ENCODE data around the gene PANK2.

The PANK2 gene

GRCh38 chr20:3919352-3919751 is 30.2 kb downstream of the PANK2 start:
- no peaks in the 10 kb centered on the region for H3K9me3 ChIP-seq (ENCODE audit: control insufficient read depth, insufficient read depth, low read length)
- H3K4me1 ChIP-seq (ENCODE audit: control insufficient read depth, insufficient read depth, low read length) = no peaks in the 10 kb centered on the region
- H3K36me3 ChIP-seq (ENCODE audit: control insufficient read depth, insufficient read depth, low read length) = peaks cover 94% of the 10 kb centered on the region
- H3K27ac ChIP-seq (ENCODE audit: low read depth, low read length) = no peak overlapping the region
- H3K9ac ChIP-seq (ENCODE audit: low read depth, low read length) = no peak overlapping the region
- H3K27me3 ChIP-seq (ENCODE audit: control insufficient read depth, insufficient read depth, low read length) = no peaks in the 10 kb centered on the region
- H3K4me3 ChIP-seq (ENCODE audit: low read depth, low read length) = no peak overlapping the region

GRCh38 chr20:3922223-3922982 is 33.2 kb downstream of the PANK2 start:
- Histone ChIP-seq H3K36me3 (ENCODE audit: control insufficient read depth, insufficient read depth, low read length) (peaks cover 77% of the 10 kb centered on the region), H3K4me3 (ENCODE audit: low read depth, low read length) (no peak overlapping the region), H3K27ac (ENCODE audit: low read depth, low read length) (no peak overlapping the region)

GRCh38 chr20:3922983-3923339 is 33.8 kb downstream of the PANK2 start:
- Histone ChIP-seq H3K4me3 (ENCODE audit: low read depth, low read length) (no peak overlapping the region), H3K9ac (ENCODE audit: low read depth, low read length) (no peak overlapping the region), H3K9me3 (ENCODE audit: control insufficient read depth, insufficient read depth, low read length) (no peaks in the 10 kb centered on the region), H3K36me3 (ENCODE audit: control insufficient read depth, insufficient read depth, low read length) (peaks cover 73% of the 10 kb centered on the region), H3K27me3 (ENCODE audit: control insufficient read depth, insufficient read depth, low read length) (no peaks in the 10 kb centered on the region), H3K4me1 (ENCODE audit: control insufficient read depth, insufficient read depth, low read length) (peaks cover 13% of the 10 kb centered on the region), H3K27ac (ENCODE audit: low read depth, low read length) (no peak overlapping the region)

More at GRCh38 chr20:3922223-3922982, 33.2 kb downstream of the PANK2 start:
- Histone ChIP-seq H3K9ac (ENCODE audit: low read depth, low read length) (no peak overlapping the region), H3K4me1 (ENCODE audit: control insufficient read depth, insufficient read depth, low read length) (peaks cover 11% of the 10 kb centered on the region), H3K27me3 (ENCODE audit: control insufficient read depth, insufficient read depth, low read length) (no peaks in the 10 kb centered on the region), H3K9me3 (ENCODE audit: control insufficient read depth, insufficient read depth, low read length) (no peaks in the 10 kb centered on the region)

GRCh38 chr20:3923818-3924217 is 34.6 kb downstream of the PANK2 start:
- Histone ChIP-seq H3K9ac (ENCODE audit: low read depth, low read length) (no peak overlapping the region), H3K36me3 (ENCODE audit: control insufficient read depth, insufficient read depth, low read length) (peaks cover 64% of the 10 kb centered on the region)

GRCh38 chr20:3924304-3925112 is 35.3 kb downstream of the PANK2 start:
- H3K4me3 ChIP-seq (ENCODE audit: low read depth, low read length) = no peak overlapping the region
- H3K9ac ChIP-seq (ENCODE audit: low read depth, low read length) = no peak overlapping the region

More at GRCh38 chr20:3923818-3924217, 34.6 kb downstream of the PANK2 start:
- Histone ChIP-seq H3K9me3 (ENCODE audit: control insufficient read depth, insufficient read depth, low read length) (no peaks in the 10 kb centered on the region), H3K4me3 (ENCODE audit: low read depth, low read length) (no peak overlapping the region), H3K4me1 (ENCODE audit: control insufficient read depth, insufficient read depth, low read length) (peaks cover 13% of the 10 kb centered on the region), H3K27me3 (ENCODE audit: control insufficient read depth, insufficient read depth, low read length) (no peaks in the 10 kb centered on the region), H3K27ac (ENCODE audit: low read depth, low read length) (no peak overlapping the region)

GRCh38 chr20:3925113-3925695 is 36.0 kb downstream of the PANK2 start:
- no peak overlapping the region for H3K9ac ChIP-seq (ENCODE audit: low read depth, low read length)
- peaks cover 13% of the 10 kb centered on the region for H3K4me1 ChIP-seq (ENCODE audit: control insufficient read depth, insufficient read depth, low read length)
- H3K4me3 ChIP-seq (ENCODE audit: low read depth, low read length) = no peak overlapping the region
- H3K27me3 ChIP-seq (ENCODE audit: control insufficient read depth, insufficient read depth, low read length) = no peaks in the 10 kb centered on the region
- peaks cover 50% of the 10 kb centered on the region for H3K36me3 ChIP-seq (ENCODE audit: control insufficient read depth, insufficient read depth, low read length)
- H3K9me3 ChIP-seq (ENCODE audit: control insufficient read depth, insufficient read depth, low read length) = no peaks in the 10 kb centered on the region
- H3K27ac ChIP-seq (ENCODE audit: low read depth, low read length) = no peak overlapping the region

More at GRCh38 chr20:3924304-3925112, 35.3 kb downstream of the PANK2 start:
- H3K27me3 ChIP-seq (ENCODE audit: control insufficient read depth, insufficient read depth, low read length) = no peaks in the 10 kb centered on the region
- H3K9me3 ChIP-seq (ENCODE audit: control insufficient read depth, insufficient read depth, low read length) = no peaks in the 10 kb centered on the region
- H3K36me3 ChIP-seq (ENCODE audit: control insufficient read depth, insufficient read depth, low read length) = peaks cover 57% of the 10 kb centered on the region
- no peak overlapping the region for H3K27ac ChIP-seq (ENCODE audit: low read depth, low read length)
- peaks cover 13% of the 10 kb centered on the region for H3K4me1 ChIP-seq (ENCODE audit: control insufficient read depth, insufficient read depth, low read length)

- Histone ChIP-seq H3K4me3 (ENCODE audit: low read depth, low read length) (no peak overlapping the region), H3K27ac (ENCODE audit: low read depth, low read length) (no peak overlapping the region), H3K27me3 (ENCODE audit: control insufficient read depth, insufficient read depth, low read length) (no peaks in the 10 kb centered on the region), H3K36me3 (ENCODE audit: control insufficient read depth, insufficient read depth, low read length) (peaks cover 42% of the 10 kb centered on the region), H3K9me3 (ENCODE audit: control insufficient read depth, insufficient read depth, low read length) (no peaks in the 10 kb centered on the region), H3K9ac (ENCODE audit: low read depth, low read length) (no peak overlapping the region), H3K4me1 (ENCODE audit: control insufficient read depth, insufficient read depth, low read length) (peaks cover 13% of the 10 kb centered on the region)
These were observed 36.9 kb downstream of the PANK2 start for GRCh38 chr20:3925899-3926638.

GRCh38 chr20:3927486-3928291 is 38.5 kb downstream of the PANK2 start:
- no peak overlapping the region for H3K9ac ChIP-seq (ENCODE audit: low read depth, low read length)
- no peak overlapping the region for H3K4me3 ChIP-seq (ENCODE audit: low read depth, low read length)
- H3K27me3 ChIP-seq (ENCODE audit: control insufficient read depth, insufficient read depth, low read length) = no peaks in the 10 kb centered on the region
- H3K9me3 ChIP-seq (ENCODE audit: control insufficient read depth, insufficient read depth, low read length) = no peaks in the 10 kb centered on the region
- no peak overlapping the region for H3K27ac ChIP-seq (ENCODE audit: low read depth, low read length)
- H3K4me1 ChIP-seq (ENCODE audit: control insufficient read depth, insufficient read depth, low read length) = peaks cover 13% of the 10 kb centered on the region
- H3K36me3 ChIP-seq (ENCODE audit: control insufficient read depth, insufficient read depth, low read length) = peaks cover 28% of the 10 kb centered on the region

- no peaks in the 10 kb centered on the region for H3K27me3 ChIP-seq (ENCODE audit: control insufficient read depth, insufficient read depth, low read length)
- H3K4me3 ChIP-seq (ENCODE audit: low read depth, low read length) = no peak overlapping the region
- peaks cover 17% of the 10 kb centered on the region for H3K36me3 ChIP-seq (ENCODE audit: control insufficient read depth, insufficient read depth, low read length)
- H3K4me1 ChIP-seq (ENCODE audit: control insufficient read depth, insufficient read depth, low read length) = peaks cover 13% of the 10 kb centered on the region
- no peak overlapping the region for H3K27ac ChIP-seq (ENCODE audit: low read depth, low read length)
- no peak overlapping the region for H3K9ac ChIP-seq (ENCODE audit: low read depth, low read length)
- H3K9me3 ChIP-seq (ENCODE audit: control insufficient read depth, insufficient read depth, low read length) = no peaks in the 10 kb centered on the region
These were observed 40.5 kb downstream of the PANK2 start for GRCh38 chr20:3929713-3930060.
